NB4 (cell line): ENCODE measurements around the gene CD7.

Experiments used
- CTCF ChIP-seq: IDR thresholded peaks from one replicate; pipeline ENCODE4 v1.5.1; 2012; ENCODE audit warnings: low read depth, low read length
- MAX ChIP-seq: IDR thresholded peaks from 2 replicates; pipeline ENCODE4 v1.6.1; 2011; ENCODE audit warnings: low read depth, low read length
- MYC ChIP-seq: IDR thresholded peaks from 2 replicates; pipeline ENCODE4 v1.6.1; 2011; ENCODE audit warnings: low read depth, low read length
- POLR2A ChIP-seq: IDR thresholded peaks from 2 replicates; pipeline ENCODE4 v1.6.1; 2011; ENCODE audit warnings: mild to moderate bottlenecking; ENCODE audit not compliant: insufficient read length; ENCODE audit errors: extremely low read depth

GRCh38 chr17:82281076-82281475 lies 36.3 kb downstream of the CD7 start:
- no peak for TF ChIP-seq CTCF
- no peak for TF ChIP-seq POLR2A
- no peak for TF ChIP-seq MYC
- TF ChIP-seq MAX = no peak
